Nephron (organoid): ENCODE data around the gene TNS1.

ENCODE experiments used
- H3K27ac Mint-ChIP-seq, 3 experiments: 2 replicates each; pipeline ENCODE4 v1.8.0; 2020; ENCODE audit warnings: mixed read lengths in 3 of 3, mild to moderate bottlenecking in 2 of 3, moderate library complexity in 1 of 3
- H3K27me3 Mint-ChIP-seq: 2 replicates; pipeline ENCODE4 v1.8.0; 2021; ENCODE audit warnings: low read depth, mild to moderate bottlenecking, moderate library complexity, mixed read lengths
- H3K36me3 Mint-ChIP-seq: 2 replicates; pipeline ENCODE4 v1.8.0; 2020; ENCODE audit warnings: low read depth, mixed read lengths
- H3K4me1 Mint-ChIP-seq: 2 replicates; pipeline ENCODE4 v1.8.0; 2020; ENCODE audit warnings: mixed read lengths
- H3K4me3 Mint-ChIP-seq, 3 experiments: 2 replicates each; pipeline ENCODE4 v1.8.0; 2020; ENCODE audit warnings: mild to moderate bottlenecking in 3 of 3, mixed read lengths in 3 of 3, moderate library complexity in 2 of 3
- H3K9me3 Mint-ChIP-seq: 2 replicates; pipeline ENCODE4 v1.8.0; 2020; ENCODE audit warnings: mixed read lengths
- CTCF ChIP-seq, 3 experiments: fragments of 200-600 bp; sonication (generic); IDR thresholded peaks; one replicate each; pipeline ENCODE4 v1.5.0; 2021; ENCODE audit warnings: antibody characterized with exemption in 3 of 3; ENCODE audit not compliant: unreplicated experiment in 3 of 3

TNS1 gene

DNA sequence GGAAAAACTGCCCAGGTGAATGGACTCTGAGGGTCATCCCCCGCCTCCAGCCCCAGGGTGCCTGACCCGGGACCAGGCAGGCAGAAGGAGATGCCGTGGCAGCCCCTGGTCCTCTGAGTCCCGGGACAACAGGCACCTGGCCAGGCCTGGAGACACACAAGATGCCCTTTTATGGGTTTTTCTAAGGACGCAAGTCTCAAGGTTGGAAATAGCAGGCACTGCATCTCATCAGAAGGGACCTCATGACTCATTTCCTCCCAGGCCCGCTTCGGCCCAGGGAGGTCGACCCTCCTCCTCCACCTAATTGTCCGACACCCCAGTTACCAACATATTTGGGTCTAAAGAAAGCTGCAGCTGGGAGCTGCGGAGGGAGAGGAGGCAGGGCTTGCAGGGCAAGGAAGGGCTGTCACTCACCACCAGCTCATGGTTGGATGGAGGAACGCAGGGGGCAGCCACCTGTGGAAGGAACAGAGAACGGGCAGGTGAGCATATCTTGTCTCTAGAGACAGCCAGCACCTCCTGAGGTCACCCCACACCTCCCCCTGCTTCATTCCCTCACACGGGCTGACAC, 82.9 kb downstream of the TNS1 start:
- H3K36me3 Mint-ChIP-seq: peaks cover 4% of the 10 kb centered on the region
- no peak for TF ChIP-seq CTCF (IDR thresholded peaks at IDR 0.05; ENCODE audit: unreplicated experiment in 3 of 3)

GRCh38 chr2:217919204-217919603, 83.6 kb downstream of the TNS1 start:
- H3K27me3 Mint-ChIP-seq: peaks cover 7% of the 10 kb centered on the region
- no peak overlapping the region for H3K4me3 Mint-ChIP-seq
- TF ChIP-seq CTCF (IDR thresholded peaks at IDR 0.05; ENCODE audit: unreplicated experiment in 3 of 3): no peak
- no peaks in the 10 kb centered on the region for H3K9me3 Mint-ChIP-seq
- H3K4me1 Mint-ChIP-seq: peaks cover 76% of the 10 kb centered on the region
- H3K27ac Mint-ChIP-seq: no peak overlapping the region
- H3K36me3 Mint-ChIP-seq: peaks cover 4% of the 10 kb centered on the region

More for the DNA sequence above, 82.9 kb downstream of the TNS1 start:
- Mint-ChIP-seq H3K27me3 (peaks cover 7% of the 10 kb centered on the region), H3K27ac (peak overlapping the region in 2 of 3 experiments; percentile 56 to 70), H3K9me3 (no peaks in the 10 kb centered on the region), H3K4me3 (no peak overlapping the region), H3K4me1 (peaks cover 79% of the 10 kb centered on the region)

GRCh38 chr2:217918308-217919024, 84.3 kb downstream of the TNS1 start:
- Mint-ChIP-seq H3K4me1 (peaks cover 78% of the 10 kb centered on the region), H3K9me3 (no peaks in the 10 kb centered on the region), H3K27ac (peak overlapping the region; percentile 19 to 80 (median 63)), H3K27me3 (peaks cover 7% of the 10 kb centered on the region), H3K4me3 (peak overlapping the region in 1 of 3 experiments; percentile 10), H3K36me3 (peaks cover 4% of the 10 kb centered on the region)
- TF ChIP-seq CTCF (IDR thresholded peaks at IDR 0.05; ENCODE audit: unreplicated experiment in 3 of 3): peak in 1 of 3 experiments; percentile 43

GRCh38 chr2:217916504-217917254, 86.1 kb downstream of the TNS1 start:
- Mint-ChIP-seq H3K9me3 (no peaks in the 10 kb centered on the region), H3K4me3 (no peak overlapping the region), H3K4me1 (peaks cover 83% of the 10 kb centered on the region), H3K27ac (peak overlapping the region in 1 of 3 experiments; percentile 63), H3K36me3 (peaks cover 4% of the 10 kb centered on the region), H3K27me3 (peaks cover 4% of the 10 kb centered on the region)
- TF ChIP-seq CTCF (IDR thresholded peaks at IDR 0.05; ENCODE audit: unreplicated experiment in 3 of 3): no peak

GRCh38 chr2:217915706-217916105, 87.1 kb downstream of the TNS1 start:
- Mint-ChIP-seq H3K27ac (peak overlapping the region in 1 of 3 experiments; percentile 32), H3K4me1 (peaks cover 86% of the 10 kb centered on the region), H3K4me3 (no peak overlapping the region), H3K27me3 (peaks cover 4% of the 10 kb centered on the region), H3K9me3 (no peaks in the 10 kb centered on the region), H3K36me3 (peaks cover 4% of the 10 kb centered on the region)
- TF ChIP-seq CTCF (IDR thresholded peaks at IDR 0.05; ENCODE audit: unreplicated experiment in 3 of 3): no peak
